Stimulated activated CD4-positive, alpha-beta T cell treated with anti-CD3 and anti-CD28 coated beads, Interleukin-15, amount 100 ng/mL, for 48 hours (primary cell): ENCODE results near the gene KIF16B.
"Not testable (repeated sequence)": the region's sequence is repeated elsewhere in the genome, so short reads cannot be mapped to it uniquely, and the experiment has no call there.

Experiments
- DNase-seq, 2 donors: peaks; one replicate each; pipeline ENCODE4 v3.0.0-alpha.2; 2020; ENCODE audit warnings: low read depth in 2 of 2

KIF16B gene

GRCh38 chr20:16553684-16554083 is 19.6 kb downstream of the KIF16B start:
- DNase-seq, result no peak

- DNase-seq, result no peak
These were observed 20.1 kb downstream of the KIF16B start for GRCh38 chr20:16553101-16553500.

GRCh38 chr20:16552015-16552414 is 21.2 kb downstream of the KIF16B start:
- DNase-seq, result no peak

DNA sequence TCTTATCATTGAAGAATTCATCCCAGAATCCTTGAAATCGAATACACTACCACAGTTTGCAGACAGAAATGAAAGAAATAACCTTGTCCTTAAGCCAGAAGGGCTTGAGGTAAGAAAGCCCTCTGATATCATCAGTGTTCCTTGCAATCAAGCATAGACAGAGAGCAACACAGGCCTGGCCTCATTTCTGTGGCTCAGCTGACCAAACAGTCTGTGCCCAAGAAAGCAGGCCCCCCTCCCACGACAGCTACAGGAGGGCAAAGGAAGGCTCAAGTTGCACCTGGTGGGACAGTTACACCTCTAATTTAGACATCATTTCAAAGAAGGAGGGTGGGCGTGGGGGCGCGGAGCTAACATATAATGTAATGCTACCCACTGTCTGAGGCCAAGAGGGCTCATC is 21.6 kb downstream of the KIF16B start:
- DNase-seq, result no peak

GRCh38 chr20:16548068-16548672 is 25.1 kb downstream of the KIF16B start:
- no peak for DNase-seq

DNA sequence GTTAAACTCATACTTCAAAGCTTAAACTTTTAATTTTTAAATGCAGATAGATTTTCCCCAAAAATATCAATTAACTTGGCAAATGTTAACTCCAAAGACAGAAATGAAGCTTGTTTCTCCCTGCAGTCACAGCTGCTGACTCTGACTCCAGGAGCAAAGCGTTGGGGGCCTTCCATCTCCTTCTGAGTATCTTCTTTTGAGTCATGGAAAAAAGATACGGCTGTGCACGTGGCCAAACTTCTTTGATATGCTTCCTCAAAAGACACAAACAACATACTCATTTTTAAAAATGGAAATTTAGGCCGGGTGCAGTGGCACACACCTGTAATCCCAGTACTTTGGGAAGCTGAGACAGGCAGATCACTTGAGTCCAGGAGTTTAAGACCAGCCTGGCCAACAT is 28.3 kb downstream of the KIF16B start:
- no peak for DNase-seq

DNA sequence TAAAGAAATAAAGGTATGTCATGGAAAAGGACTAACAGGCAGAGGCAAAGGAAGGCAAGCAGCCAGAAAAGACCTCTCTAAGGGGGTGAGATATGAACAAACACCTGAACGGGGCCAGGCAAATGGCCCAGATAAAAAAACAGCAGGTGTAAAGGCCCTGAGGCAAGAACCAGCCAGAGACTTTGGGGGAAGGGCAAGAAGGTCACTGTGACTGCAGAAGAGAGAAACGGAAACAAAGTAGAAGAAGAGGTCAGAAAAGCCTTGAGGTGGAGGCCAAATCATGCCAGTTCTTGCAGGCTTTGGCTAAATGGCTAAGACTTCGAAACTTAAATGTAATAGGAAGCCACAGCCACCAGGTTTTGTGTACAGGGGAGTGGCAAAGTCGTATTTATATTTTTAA is 30.8 kb downstream of the KIF16B start:
- DNase-seq, result no peak

GRCh38 chr20:16541878-16542277 is 31.4 kb downstream of the KIF16B start:
- DNase-seq, result no peak

- no peak for DNase-seq
These were observed 32.0 kb downstream of the KIF16B start for GRCh38 chr20:16541226-16541625.

- DNase-seq, result no peak
These were observed 33.8 kb downstream of the KIF16B start for GRCh38 chr20:16539280-16540021.

GRCh38 chr20:16538779-16539178 is 34.5 kb downstream of the KIF16B start:
- DNase-seq, result no peak

DNA sequence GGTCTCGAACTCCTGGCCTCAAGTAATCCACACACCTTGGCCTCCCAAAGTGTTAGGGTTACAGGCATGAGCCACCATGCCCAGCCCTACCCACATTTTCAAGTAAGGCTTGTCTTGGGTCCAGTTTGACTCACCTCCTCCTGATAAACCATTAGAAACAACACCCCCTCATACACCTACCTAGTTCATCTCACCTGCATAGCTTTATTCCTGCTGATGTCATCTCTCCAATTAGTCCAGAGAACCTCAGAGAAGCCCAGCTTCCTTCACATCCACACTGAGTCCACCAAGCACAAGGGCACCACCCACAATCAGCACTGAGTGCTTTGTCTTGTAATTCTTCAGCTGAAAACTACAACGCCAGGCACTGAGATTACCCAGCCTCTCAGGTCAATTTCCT is 35.3 kb downstream of the KIF16B start:
- no peak for DNase-seq

DNA sequence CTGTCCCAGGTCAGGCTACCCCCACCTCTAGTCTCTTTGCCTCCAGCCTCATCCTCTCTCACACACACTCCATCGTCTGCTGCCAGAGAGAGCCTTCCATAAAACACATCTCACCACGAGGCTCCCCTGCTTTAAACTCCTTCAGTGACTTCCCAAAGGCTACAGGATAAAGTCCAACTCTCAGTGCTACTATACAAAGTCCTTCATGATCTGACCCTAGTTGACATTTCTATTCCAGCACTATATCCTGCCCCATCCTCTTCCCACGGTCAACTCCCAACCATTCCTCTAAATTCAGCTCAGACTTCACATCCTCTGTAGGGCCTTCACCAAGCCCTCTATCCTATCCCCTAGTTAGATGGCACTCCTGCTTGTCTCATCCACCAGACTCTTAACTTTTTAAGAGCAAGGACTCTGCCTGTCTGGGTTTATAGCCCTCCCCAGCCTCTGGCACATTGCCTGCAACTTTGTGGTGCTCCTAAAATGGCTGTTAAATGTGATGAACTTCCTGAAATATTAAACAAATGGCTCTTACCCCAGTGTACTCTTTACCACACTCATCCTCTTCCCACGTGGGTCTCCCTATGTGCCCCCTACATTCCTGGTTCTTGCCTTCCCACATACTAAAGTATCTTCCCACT is 36.1 kb downstream of the KIF16B start:
- no peak for DNase-seq

- DNase-seq, result no peak
These were observed 38.0 kb downstream of the KIF16B start for GRCh38 chr20:16535277-16535676.

- DNase-seq, result no peak
These were observed 39.7 kb downstream of the KIF16B start for GRCh38 chr20:16533502-16533901.

DNA sequence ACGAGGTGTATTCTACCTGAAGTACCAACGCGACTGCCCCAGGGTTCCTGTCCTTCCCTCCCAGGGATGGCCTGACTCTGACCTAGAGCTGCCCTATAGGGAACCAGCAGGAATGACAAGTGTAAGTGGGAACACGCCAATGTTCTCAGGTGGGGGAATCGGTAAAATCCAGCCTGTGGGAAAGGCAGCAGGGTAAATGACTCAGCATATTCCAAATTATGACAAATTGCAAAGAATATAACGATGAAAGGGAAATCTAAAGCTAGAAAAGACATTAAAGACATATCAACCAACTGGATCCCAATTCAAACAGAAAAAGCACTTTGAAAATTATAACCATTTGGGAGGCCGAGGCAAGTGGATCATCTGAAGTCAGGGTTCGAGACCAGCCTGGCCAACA is 41.8 kb downstream of the KIF16B start:
- DNase-seq, result no peak

GRCh38 chr20:16530201-16530681 is 43.0 kb downstream of the KIF16B start:
- DNase-seq, result no peak

- DNase-seq, result no peak
These were observed 45.2 kb downstream of the KIF16B start for GRCh38 chr20:16528078-16528477.

GRCh38 chr20:16527438-16527837 is 45.8 kb downstream of the KIF16B start:
- no peak for DNase-seq

DNA sequence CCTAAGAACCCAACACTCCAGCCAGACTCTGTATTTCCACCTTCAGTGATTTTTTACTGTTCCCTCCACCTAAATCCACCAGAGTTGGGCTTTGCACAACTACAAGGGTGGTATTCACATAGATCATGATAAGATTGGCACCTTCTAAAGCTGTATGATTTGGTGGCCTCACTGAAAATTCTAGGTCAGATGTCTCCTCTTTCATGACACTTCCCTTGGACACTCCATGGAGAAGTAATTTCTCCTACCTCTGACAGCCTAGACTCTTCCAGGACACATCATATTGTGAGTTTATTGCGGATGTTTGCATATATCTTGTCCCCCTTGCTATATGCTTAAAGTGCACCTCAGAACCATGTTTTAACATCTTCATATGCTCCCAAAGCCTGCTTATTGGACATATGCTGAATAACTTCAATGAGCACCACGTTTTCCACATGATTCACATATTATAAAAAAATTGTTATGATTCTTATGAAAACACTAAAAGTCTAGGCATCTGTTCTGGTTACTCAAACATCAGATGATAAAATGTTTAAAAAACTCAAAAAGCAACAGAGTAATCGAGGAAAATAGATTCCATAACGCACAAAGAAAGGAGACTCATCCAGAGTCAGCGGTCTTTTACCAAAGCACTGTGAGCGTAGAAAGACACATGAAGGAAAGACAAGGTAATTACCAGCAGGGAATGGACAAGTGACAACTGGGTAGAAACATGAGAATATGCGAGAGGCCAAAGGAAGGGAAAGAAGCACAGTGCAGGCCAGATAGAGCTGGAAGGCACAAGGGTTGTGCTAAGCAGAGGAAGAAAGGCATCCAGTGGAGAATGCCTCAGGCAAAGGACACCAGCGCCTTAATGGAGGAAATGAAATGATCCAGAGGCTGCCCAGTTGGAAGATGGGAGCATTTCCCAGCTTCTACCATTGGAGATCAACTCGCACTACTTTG is 46.5 kb downstream of the KIF16B start:
- no peak for DNase-seq

- DNase-seq, result not testable (repeated sequence)
These were observed 50.6 kb downstream of the KIF16B start for GRCh38 chr20:16522651-16523050.

DNA sequence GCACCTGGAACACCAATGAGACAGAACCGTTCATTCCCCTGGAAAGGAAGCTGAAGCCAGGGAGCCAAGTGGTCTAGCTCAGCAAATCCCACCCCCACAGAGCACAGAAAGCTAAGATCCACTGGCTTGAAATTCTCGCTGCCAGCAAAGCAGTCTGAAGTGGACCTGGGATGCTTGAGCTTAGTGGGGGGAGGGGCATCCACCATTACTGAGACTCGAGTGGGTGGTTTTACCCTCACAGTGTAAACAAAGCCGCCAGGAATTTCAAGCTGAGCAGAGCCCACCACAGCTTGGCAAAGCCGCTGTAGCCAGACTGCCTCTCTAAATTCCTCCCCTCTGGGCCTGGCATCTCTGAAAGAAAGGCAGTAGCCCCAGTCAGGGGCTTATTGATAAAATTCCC is 53.1 kb downstream of the KIF16B start:
- no peak for DNase-seq
